Hematopoietic multipotent progenitor cell treated with erythropoietin and hydrocortisone succinate and interleukin-3 and kit ligand, for 6 days (in vitro differentiated cells): ENCODE results near the gene ACAA1.

Experiments
- DNase-seq: peaks from one replicate; pipeline ENCODE4 v3.0.0-alpha.2; 2015

The ACAA1 gene

GRCh38 chr3:38133557-38134405 is 3.1 kb downstream of the ACAA1 start:
- DNase-seq = no peak

- DNase-seq = no peak
Measured at GRCh38 chr3:38133209-38133556, 3.7 kb downstream of the ACAA1 start.

- peak; percentile 78 for DNase-seq
Measured at GRCh38 chr3:38131621-38132369, 5.1 kb downstream of the ACAA1 start.

- no peak for DNase-seq
Measured at GRCh38 chr3:38130631-38131065, 6.3 kb downstream of the ACAA1 start.

GRCh38 chr3:38129058-38129457 is 7.9 kb downstream of the ACAA1 start:
- DNase-seq = no peak

- DNase-seq = no peak
Measured at GRCh38 chr3:38128303-38128655, 8.6 kb downstream of the ACAA1 start.

- DNase-seq = no peak
Measured at GRCh38 chr3:38127611-38128302, 9.2 kb downstream of the ACAA1 start.

- no peak for DNase-seq
Measured at GRCh38 chr3:38126121-38126892, 10.6 kb downstream of the ACAA1 start.

GRCh38 chr3:38125305-38126120 is 11.4 kb downstream of the ACAA1 start:
- no peak for DNase-seq

GRCh38 chr3:38124324-38125122 is 12.4 kb downstream of the ACAA1 start:
- no peak for DNase-seq

GRCh38 chr3:38122712-38123290 is 14.1 kb downstream of the ACAA1 start:
- no peak for DNase-seq

- DNase-seq = no peak
Measured at GRCh38 chr3:38121832-38122461, 15.0 kb downstream of the ACAA1 start.

- no peak for DNase-seq
Measured at GRCh38 chr3:38121451-38121831, 15.5 kb downstream of the ACAA1 start.

GRCh38 chr3:38120693-38121450 is 16.1 kb downstream of the ACAA1 start:
- no peak for DNase-seq

GRCh38 chr3:38119821-38120692 is 16.9 kb downstream of the ACAA1 start:
- DNase-seq = no peak

- no peak for DNase-seq
Measured at GRCh38 chr3:38119248-38119544, 17.7 kb downstream of the ACAA1 start.

- no peak for DNase-seq
Measured at GRCh38 chr3:38118421-38119247, 18.3 kb downstream of the ACAA1 start.
